GM12878 (cell line): Measurements from ENCODE around the gene ATAD5. TPM values are rescaled to one million over a fixed set of nuclear protein-coding genes. Genes with fewer than 3 reads are reported as not detected.

Experiments used
- ATAC-seq: fragments of 200-7000 bp; cut with Tn5 transposase; 3 replicates; pipeline ENCODE4 v1.9.1; 2020; ENCODE audit warnings: mild to moderate bottlenecking, moderate library complexity
- BruUV-seq: library from RNA; stranded (reverse); fragments of 400-500 nt; replicated peaks from 2 replicates; lab custom pipeline; 2021; lab: Mats Ljungman, UMichigan
- CTCF ChIA-PET: fragments of 300-600 bp; sonication (Branson Sonifier 250); formaldehyde crosslinking; extraction: SDS; loops from one replicate; lab custom pipeline; 2021; ENCODE audit warnings: inconsistent platforms; lab: Yijun Ruan, JAX
- POLR2A ChIA-PET: fragments of 350-600 bp; formaldehyde crosslinking; extraction: SDS; loops from one replicate; lab custom pipeline; 2021; ENCODE audit warnings: inconsistent platforms; lab: Charles Lee
- RAD21 ChIA-PET: fragments of 300-600 bp; sonication (Branson Sonifier 250); formaldehyde crosslinking; loops from one replicate; lab custom pipeline; 2023; ENCODE audit warnings: antibody characterized with exemption; ENCODE audit not compliant: unreplicated experiment; lab: Charles Lee
- SMC1A ChIA-PET: fragments of 300-600 bp; sonication (Branson Sonifier 250); formaldehyde crosslinking; loops from one replicate; lab custom pipeline; 2023; ENCODE audit not compliant: unreplicated experiment, uncharacterized antibody; lab: Charles Lee
- DNase-seq: peaks from one replicate; pipeline ENCODE4 v3.0.0-alpha.2; 2011; ENCODE audit warnings: low read depth, low spot score
- FAIRE-seq: peaks from 3 replicates; lab custom pipeline; 2011; peaks lifted over from hg19 to GRCh38; lab: Jason Lieb, UNC
- H2AFZ ChIP-seq: 2 replicates; pipeline ENCODE4 v1.6.0; 2011; ENCODE audit warnings: low read depth, low read length, control low read depth; ENCODE audit not compliant: control insufficient read depth
- H3K27ac ChIP-seq: 2 replicates; pipeline ENCODE4 v1.5.1; 2011; ENCODE audit warnings: control low read depth; ENCODE audit not compliant: control insufficient read depth, insufficient read depth
- H3K27me3 ChIP-seq, 2 experiments: replicated peaks in 1 of 2; 2 replicates each; pipeline versions ENCODE4 v1.6.0 to v1.6.1; 2011; ENCODE audit warnings: low read length in 1 of 2; ENCODE audit not compliant: control insufficient read depth in 2 of 2, insufficient read depth in 2 of 2
- H3K36me3 ChIP-seq, 2 experiments: 2 replicates each; pipeline ENCODE4 v1.5.1; 2011; ENCODE audit warnings: low read length in 1 of 2; ENCODE audit not compliant: control insufficient read depth in 2 of 2, insufficient read depth in 2 of 2
- H3K4me1 ChIP-seq: 2 replicates; pipeline ENCODE4 v1.6.1; 2011; ENCODE audit warnings: mild to moderate bottlenecking, low read length, moderate library complexity, mixed read lengths; ENCODE audit not compliant: control insufficient read depth, insufficient read depth
- H3K4me2 ChIP-seq: 2 replicates; pipeline ENCODE4 v1.6.0; 2011; ENCODE audit warnings: control low read depth; ENCODE audit not compliant: control insufficient read depth, insufficient read depth
- H3K4me3 ChIP-seq: fragments of 200-600 bp; sonication (generic); 2 replicates; pipeline ENCODE4 v1.5.1; 2016
- H3K79me2 ChIP-seq: 2 replicates; pipeline ENCODE4 v1.6.0; 2011; ENCODE audit warnings: low read length; ENCODE audit not compliant: control insufficient read depth, insufficient read depth
- H3K9ac ChIP-seq: 2 replicates; pipeline ENCODE4 v1.8.0; 2011; ENCODE audit warnings: low read length, control low read depth, mixed read lengths; ENCODE audit not compliant: control insufficient read depth, insufficient read depth
- H3K9me3 ChIP-seq: replicated peaks from 3 replicates; pipeline ENCODE4 v1.5.1; 2011; ENCODE audit warnings: mild to moderate bottlenecking, low read length; ENCODE audit not compliant: control insufficient read depth, insufficient read depth
- H4K20me1 ChIP-seq: 2 replicates; pipeline ENCODE4 v1.6.0; 2011; ENCODE audit not compliant: control insufficient read depth, insufficient read depth
- KAT2A ChIP-seq: conservative IDR thresholded peaks from 2 replicates; pipeline ENCODE4 v1.6.1; 2011; ENCODE audit warnings: low read depth, low read length; ENCODE audit not compliant: control insufficient read depth
- KLF5 ChIP-seq: fragments of 450-650 bp; IDR thresholded peaks from 2 replicates; pipeline ENCODE4 v1.6.1; 2014; ENCODE audit warnings: mild to moderate bottlenecking; ENCODE audit not compliant: partially characterized antibody
- NR2C2 ChIP-seq: IDR thresholded peaks from 2 replicates; pipeline ENCODE4 v1.6.1; 2011; ENCODE audit warnings: borderline replicate concordance, low read depth; ENCODE audit not compliant: control insufficient read depth, insufficient read length
- TBL1XR1 ChIP-seq: IDR thresholded peaks from 2 replicates; pipeline ENCODE4 v1.6.1; 2012; ENCODE audit warnings: low read depth, low read length, improper control_type of control experiment
- TCF7 ChIP-seq: IDR thresholded peaks from 2 replicates; pipeline ENCODE4 v1.6.1; 2014; ENCODE audit warnings: antibody characterized with exemption, borderline replicate concordance
- WGBS: methylation state at CpG from one replicate; pipeline ENCODE4 v1.1.6; 2016; ENCODE audit warnings: low lambda C conversion rate; ENCODE audit not compliant: insufficient replicate concordance, insufficient coverage; ENCODE audit errors: missing lambda C conversion rate; 5-methylcytosine and 5-hydroxymethylcytosine counted together
- in situ Hi-C: fragments of 300-500 bp; cut with MboI; formaldehyde crosslinking; loops from 9 replicates; pipeline ENCODE4 v1.14.3; 2018; ENCODE audit warnings: mixed read lengths
- intact Hi-C: fragments of 100-400 bp; cut with micrococcal nuclease; formaldehyde crosslinking; loops from one replicate; pipeline ENCODE4 v1.14.2; 2022; ENCODE audit not compliant: unreplicated experiment
- polyA plus RNA-seq, 11 experiments: library from polyadenylated mRNA; depleted of rRNA in 4 of 11; unstranded in 6 of 11; stranded (reverse) in 5 of 11; fragments of >200 nt; fragmentation: Nextera tagmentation in 4 of 11; fragmentation: Illumina TruSeq in 1 of 11; extraction: Ambion mirVana in 4 of 11; extraction: Trizol in 1 of 11; gene quantifications; 1 replicate in 1 of 11; 2 replicates in 10 of 11; pipeline versions ENCODE4 v1.2.1 to v1.2.3, GENCODE V29; 2011 to 2016; ENCODE audit warnings: inconsistent platforms in 2 of 11, missing spikeins in 2 of 11, low read depth in 1 of 11
- total RNA-seq, 4 experiments: library from RNA; depleted of rRNA in 3 of 4; stranded (reverse); fragments of >200 nt in 3 of 4; fragmentation: Illumina TruSeq in 1 of 4; extraction: Trizol in 1 of 4; gene quantifications; 2 replicates each; pipeline versions ENCODE4 v1.2.1 to v1.2.3, GENCODE V29; 2013 to 2021
- TF ChIP-seq, protein P1 (sequence below): IDR thresholded peaks from 2 replicates; pipeline ENCODE4 v1.6.1; 2011; ENCODE audit warnings: mild to moderate bottlenecking, low read depth, low read length, moderate library complexity; ENCODE audit not compliant: insufficient replicate concordance

Gene ATAD5
- total and polyA plus RNA-seq, 10 of the 15 experiments (the other 5 are each of a cell fraction or from before 2014, with no cell fraction given), result 3.8 to 19.7 (median 13.2) TPM

DNA sequence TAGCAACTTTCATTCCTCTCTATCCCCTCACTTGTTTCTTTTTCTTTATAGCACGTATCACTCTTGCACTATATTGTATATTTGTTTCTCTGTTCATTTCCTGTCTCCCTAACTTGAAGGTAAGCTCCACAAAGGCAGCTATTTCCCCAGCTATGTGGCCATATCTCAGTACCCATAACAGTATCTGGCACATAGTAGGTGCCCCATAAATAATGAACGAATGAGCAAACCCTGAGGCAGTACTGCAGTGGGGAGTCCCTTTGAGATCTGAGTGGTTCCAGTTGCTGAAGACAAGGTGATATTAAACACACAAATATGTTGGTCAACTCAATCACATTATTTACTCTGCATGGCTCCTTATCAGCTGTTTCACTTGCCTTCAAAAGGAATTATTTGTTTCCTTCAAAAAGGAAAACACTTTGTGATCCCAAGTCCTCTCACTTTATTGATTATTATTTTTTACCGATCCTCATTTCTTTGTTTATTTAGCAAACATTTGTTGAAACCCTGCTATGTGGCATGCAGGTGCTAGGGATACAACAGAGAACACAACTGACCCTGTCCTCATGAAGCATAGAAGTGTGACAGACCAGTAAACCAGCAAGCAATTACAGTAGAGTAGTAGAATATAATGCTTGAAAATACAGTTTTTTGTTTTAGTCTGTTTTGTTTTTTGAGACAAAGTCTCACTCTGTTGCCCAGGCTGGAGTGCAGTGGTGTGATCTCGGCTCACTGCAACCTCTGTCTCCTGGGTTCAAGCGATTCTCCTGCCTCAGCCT is 84.3 kb downstream of the ATAD5 start:
- Histone ChIP-seq H3K36me3 (no peaks in the 10 kb centered on the region), H3K9me3 (no peaks in the 10 kb centered on the region), H3K27ac (no peak overlapping the region), H4K20me1 (no peaks in the 10 kb centered on the region), H3K27me3 (no peaks in the 10 kb centered on the region; a peak in 2 of 4 replicates), H3K4me3 (no peak overlapping the region), H3K79me2 (no peaks in the 10 kb centered on the region), H3K9ac (no peak overlapping the region), H3K4me1 (no peaks in the 10 kb centered on the region), H3K4me2 (no peak overlapping the region), H2AFZ (no peak overlapping the region)
- in situ Hi-C loops, result loop anchor here (10.0 kb wide), 1 partner anchor 299 kb away; no protein-coding TSS in a partner anchor
- no peak for FAIRE-seq
- POLR2A ChIA-PET, result interaction anchor here (0.5 to 0.6 kb wide), 2 partner anchors 8 to 338 kb away, joined by 3 to 5 read pairs; no protein-coding TSS in a partner anchor
- no peak for DNase-seq
- intact Hi-C loops, result no loop called here
- SMC1A ChIA-PET, result interaction anchor here (0.7 to 1.6 kb wide), 2 partner anchors 22 to 100 kb away, joined by 3 to 6 read pairs; no protein-coding TSS in a partner anchor
- ATAC-seq, result no peak
- RAD21 ChIA-PET, result interaction anchor here (0.9 kb wide), 1 partner anchor 298 kb away, joined by 3 read pairs; no protein-coding TSS in a partner anchor
- CTCF ChIA-PET, result interaction anchor here (1.2 to 1.8 kb wide), 4 partner anchors 154 to 322 kb away, joined by 3 to 6 read pairs (median 4); no protein-coding TSS in a partner anchor
- TF ChIP-seq KLF5 (no peak), NR2C2 (no peak)
- TF ChIP-seq, protein P1, sequence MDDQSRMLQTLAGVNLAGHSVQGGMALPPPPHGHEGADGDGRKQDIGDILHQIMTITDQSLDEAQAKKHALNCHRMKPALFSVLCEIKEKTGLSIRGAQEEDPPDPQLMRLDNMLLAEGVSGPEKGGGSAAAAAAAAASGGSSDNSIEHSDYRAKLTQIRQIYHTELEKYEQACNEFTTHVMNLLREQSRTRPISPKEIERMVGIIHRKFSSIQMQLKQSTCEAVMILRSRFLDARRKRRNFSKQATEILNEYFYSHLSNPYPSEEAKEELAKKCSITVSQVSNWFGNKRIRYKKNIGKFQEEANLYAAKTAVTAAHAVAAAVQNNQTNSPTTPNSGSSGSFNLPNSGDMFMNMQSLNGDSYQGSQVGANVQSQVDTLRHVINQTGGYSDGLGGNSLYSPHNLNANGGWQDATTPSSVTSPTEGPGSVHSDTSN, result no peak
- 55% methylated on average over 5 of the region's 5 CpGs for WGBS
- BruUV-seq, result no TSS peak

DNA sequence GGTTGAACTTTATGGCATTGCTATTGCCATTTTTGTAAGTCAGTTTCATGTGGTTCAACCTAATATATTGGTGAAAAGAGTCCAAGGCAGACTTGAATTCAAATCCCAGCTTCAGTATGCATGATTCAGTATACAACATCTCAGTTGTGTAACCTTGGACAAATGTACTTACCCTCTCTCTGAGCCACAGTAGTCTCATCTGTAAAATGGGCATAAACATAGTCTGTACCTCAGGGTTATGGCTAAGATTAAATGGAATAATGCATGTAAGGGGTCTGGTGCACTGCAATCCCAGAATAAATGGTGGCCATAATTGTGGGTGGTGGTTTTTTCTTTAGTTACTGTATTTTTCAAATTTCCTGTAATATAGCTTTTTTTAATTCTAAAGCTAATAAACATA is 85.3 kb downstream of the ATAD5 start:
- no peaks in the 10 kb centered on the region for H3K9me3 ChIP-seq
- no peak for FAIRE-seq
- in situ Hi-C loops (loop anchor here (10.0 kb wide), 1 partner anchor 298 kb away; no protein-coding TSS in a partner anchor), intact Hi-C loops (no loop called here)
- ChIA-PET CTCF (interaction anchor here (0.9 to 1.1 kb wide), 2 partner anchors 297 to 304 kb away, joined by 3 read pairs; no protein-coding TSS in a partner anchor), SMC1A (interaction anchor here (0.6 kb wide), 2 partner anchors 37 to 212 kb away, joined by 3 read pairs; no protein-coding TSS in a partner anchor), RAD21 (no interaction called here), POLR2A (no interaction called here)
- BruUV-seq, result no TSS peak
- no peak for DNase-seq
- H3K9ac ChIP-seq, result no peak overlapping the region
- no peak overlapping the region for H3K4me3 ChIP-seq
- no peak for ATAC-seq
- no peak overlapping the region for H3K4me2 ChIP-seq
- H3K79me2 ChIP-seq, result no peaks in the 10 kb centered on the region
- H2AFZ ChIP-seq, result no peak overlapping the region
- H3K4me1 ChIP-seq, result no peaks in the 10 kb centered on the region; the same call in 1 of the 2 replicates
- no peak overlapping the region for H3K27ac ChIP-seq
- TF ChIP-seq TCF7, result no peak
- no peak for TF ChIP-seq TBL1XR1
- no peak for TF ChIP-seq KAT2A
- no peaks in the 10 kb centered on the region for H3K36me3 ChIP-seq
- no peaks in the 10 kb centered on the region; a peak in 2 of 4 replicates for H3K27me3 ChIP-seq
- no peaks in the 10 kb centered on the region for H4K20me1 ChIP-seq
